GM19240 (cell line): ENCODE data around the gene CCNI.
"Not testable (repeated sequence)": the region's sequence is repeated elsewhere in the genome, so short reads cannot be mapped to it uniquely, and the experiment has no call there.

ENCODE experiments used
- DNase-seq: peaks from one replicate; pipeline ENCODE4 v3.0.0; 2011; ENCODE audit warnings: low spot score; ENCODE audit not compliant: insufficient read length

The CCNI gene

GRCh38 chr4:77075869-77076799, at the start of gene CCNI:
Gene CCNI, minus strand, starts transcription at chr4:77075989. Its CDS starts 9,627 bp downstream, at chr4:77066362.
- DNase-seq, result peak; percentile 79

- no peak for DNase-seq
Measured at GRCh38 chr4:77124576-77124975, 48.8 kb upstream of the CCNI start.

- no peak for DNase-seq
Measured at GRCh38 chr4:77123411-77123810, 47.6 kb upstream of the CCNI start.

DNA sequence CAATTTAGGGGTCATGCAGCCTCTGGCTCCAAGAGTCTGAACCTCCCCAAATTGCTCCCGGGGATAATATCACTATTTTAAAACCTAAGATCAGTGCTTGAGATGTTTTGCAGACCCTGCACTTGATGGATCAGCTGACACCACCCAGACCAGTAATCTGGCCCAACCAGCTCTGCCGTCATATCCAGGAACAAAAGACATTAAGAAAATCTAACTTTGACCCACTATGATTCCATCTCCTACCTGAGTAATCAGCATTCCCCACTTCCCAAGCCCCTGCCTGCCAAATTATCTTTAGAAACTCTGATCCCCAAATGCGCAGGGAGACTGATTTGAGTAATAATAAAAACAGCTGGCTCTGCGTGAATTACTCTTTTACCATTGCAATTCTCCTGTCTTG, 46.9 kb upstream of the CCNI start:
- no peak for DNase-seq

- no peak for DNase-seq
Measured at GRCh38 chr4:77121736-77122240, 46.0 kb upstream of the CCNI start.

DNA sequence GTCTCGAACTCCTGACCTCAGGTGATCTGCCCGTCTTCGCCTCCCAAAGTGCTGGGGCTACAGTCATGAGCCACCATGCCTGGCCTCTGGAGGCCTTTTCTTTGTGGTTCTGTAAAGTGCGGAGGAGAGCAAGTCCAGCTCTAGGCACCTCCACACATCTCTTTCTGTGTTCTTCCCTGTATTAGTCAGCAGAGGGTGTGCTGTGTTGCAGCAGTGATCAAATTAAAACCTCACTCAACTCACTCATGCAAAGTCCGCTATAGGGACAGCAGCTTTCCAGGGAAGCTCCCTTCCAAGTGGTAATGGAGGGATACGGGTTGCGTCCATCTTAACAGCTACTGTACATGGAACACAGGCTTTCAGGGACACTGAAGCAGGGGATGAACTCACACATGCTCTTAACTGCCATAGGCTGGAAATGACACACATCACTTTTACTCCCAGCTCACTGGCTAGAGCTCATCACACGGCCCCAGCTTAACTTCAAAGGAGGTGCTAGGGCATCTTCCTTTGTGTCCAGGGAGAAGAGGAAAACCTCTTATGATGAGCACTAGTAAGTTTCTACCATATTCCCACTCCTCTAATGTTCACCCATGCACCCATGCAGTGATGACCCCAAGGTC, 45.2 kb upstream of the CCNI start:
- DNase-seq, result no peak

DNA sequence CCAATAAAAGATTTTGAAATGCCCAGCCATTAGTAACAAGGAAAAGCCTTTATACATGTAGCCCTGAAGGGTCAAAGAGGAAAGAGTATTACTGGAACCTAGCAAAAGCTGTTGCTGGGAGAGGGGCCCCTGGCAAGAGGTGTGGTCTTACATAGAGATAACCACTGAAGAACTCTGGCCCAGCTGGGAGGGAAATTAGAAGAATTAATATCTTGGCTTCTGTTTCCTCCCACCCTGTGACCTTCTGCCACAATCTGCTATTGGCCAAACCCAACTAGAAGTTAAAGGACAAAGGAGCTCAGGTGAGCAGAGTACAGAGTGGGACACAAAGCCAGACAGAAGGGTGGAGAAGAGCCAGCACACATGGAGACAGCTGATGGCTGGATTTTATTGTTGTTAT, 41.9 kb upstream of the CCNI start:
- DNase-seq, result no peak

- DNase-seq, result no peak
Measured at GRCh38 chr4:77113069-77113468, 37.3 kb upstream of the CCNI start.

DNA sequence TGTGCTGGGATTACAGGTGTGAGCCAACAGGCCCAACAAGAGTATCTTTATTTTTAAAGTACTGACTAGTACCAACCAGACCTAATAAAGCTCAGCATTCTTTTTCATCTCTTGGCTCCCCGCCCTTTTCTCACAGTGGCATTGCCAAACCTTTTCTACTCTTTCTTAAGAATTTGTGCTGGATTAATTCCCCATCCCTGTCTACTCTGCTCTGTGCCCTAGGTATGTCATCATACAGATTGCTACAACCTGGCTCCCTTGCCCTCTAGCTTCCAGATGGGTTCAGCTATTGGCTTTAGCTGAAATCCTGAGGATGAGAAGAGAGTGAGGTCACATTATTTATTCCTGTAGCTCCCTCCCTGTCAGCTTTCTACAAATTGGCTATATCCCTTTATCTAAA, 34.9 kb upstream of the CCNI start:
- DNase-seq, result no peak

DNA sequence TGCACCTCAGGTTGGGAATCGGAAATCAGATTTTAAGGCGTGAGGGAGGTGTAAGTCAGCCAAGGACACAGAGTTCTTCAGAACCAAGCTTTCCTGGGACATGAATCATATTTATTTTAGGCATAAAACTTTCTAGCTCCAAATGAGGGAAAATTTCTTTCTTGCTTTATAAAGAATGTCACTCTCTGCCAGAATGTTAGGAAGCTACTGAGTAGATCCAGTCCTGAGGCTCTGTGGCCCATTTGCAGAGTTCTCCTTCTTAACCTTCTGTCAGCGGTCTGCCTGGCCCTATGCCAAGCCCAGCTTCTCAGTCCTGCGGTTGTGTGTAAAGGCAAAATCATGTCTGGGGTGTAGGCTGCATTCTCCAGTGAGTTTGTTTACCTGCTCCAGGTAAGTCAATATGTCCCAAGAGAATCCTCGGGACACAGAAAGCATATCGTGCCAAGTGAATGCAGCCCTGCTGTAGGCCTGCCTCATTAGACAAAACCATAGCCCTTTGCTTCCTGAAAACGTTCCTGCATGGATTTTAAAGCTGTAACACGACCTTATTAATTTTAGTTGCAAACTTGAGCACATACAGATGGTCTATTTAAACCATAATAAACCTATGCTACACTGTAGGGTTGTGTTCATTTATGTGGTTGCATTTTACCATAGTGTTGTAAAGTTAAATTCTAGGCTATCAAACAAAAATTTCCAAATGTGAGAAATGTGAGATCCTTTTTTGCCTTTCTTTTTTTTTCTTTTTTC, 29.2 kb upstream of the CCNI start:
- DNase-seq, result no peak

DNA sequence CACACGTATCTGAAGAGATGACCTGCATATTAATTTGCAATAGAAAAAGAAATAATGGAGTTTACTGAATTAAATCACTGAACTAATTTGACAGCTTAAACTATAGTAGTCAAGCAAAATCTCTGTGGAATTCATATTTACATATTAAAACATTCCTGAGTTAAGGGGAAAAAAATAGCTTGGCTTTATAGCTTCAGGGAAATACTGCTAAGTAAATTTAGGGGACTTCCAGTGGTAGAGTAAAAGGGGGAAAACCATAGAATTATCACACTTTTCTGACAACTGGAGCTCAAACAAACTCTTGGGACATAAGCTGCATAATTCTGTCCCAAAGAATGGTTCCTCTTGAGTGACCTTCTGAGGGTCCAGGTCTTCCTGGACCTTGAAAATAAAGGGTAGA, 28.6 kb upstream of the CCNI start:
- DNase-seq, result no peak

- DNase-seq, result no peak
Measured at GRCh38 chr4:77100234-77100633, 24.4 kb upstream of the CCNI start.

DNA sequence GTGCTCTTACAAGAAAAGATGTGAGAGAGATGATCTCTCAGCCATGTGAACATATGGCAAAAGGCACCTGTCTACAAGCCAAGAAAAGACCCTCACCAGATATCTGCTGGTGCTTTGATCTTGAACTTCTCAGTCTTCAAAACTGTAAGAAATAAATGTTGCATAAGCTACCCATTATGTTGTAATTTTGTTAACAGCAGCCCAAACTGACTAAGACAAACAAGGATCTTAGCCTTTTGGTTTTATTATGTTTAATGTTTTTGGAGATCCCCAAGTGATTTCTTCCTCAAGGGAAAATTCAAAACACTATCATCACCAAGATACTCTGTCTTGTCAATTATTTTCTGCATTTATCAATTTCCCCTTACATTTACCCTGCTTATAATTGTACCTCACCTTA, 21.8 kb upstream of the CCNI start:
- no peak for DNase-seq

DNA sequence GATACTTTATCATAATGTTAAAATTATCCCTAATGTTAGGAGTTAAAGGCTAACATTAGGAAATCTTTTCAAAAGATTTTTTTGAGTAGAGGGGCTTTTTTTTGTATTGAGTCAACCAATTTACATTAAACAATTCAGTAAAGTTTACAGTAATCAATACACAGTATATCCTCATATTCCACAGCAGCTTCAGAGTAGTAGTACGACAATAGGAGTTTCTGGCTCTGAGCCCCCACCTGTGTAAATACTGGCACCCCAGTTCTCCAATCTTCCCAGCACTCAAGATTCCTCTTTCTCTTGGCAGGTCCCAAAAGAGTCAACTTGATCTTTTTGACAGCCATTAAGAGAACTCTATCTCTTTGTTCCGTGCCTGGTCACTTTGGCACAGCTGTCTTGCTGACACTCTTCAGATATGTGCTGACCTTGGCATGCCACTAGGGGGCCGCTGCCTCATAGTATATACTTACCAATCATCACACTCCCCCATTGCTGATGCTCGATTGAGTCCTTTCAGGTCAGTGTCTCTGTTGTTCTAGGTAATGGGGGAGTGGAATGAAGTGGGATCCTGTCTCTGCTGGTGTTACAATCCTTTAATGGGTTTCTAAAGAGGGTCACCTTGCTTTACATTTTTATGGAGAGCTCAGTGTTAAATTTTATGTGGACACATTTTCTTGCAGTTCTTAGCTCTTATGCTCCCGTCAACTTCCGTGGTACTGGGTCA, 19.5 kb upstream of the CCNI start:
- peak; percentile 45 for DNase-seq

DNA sequence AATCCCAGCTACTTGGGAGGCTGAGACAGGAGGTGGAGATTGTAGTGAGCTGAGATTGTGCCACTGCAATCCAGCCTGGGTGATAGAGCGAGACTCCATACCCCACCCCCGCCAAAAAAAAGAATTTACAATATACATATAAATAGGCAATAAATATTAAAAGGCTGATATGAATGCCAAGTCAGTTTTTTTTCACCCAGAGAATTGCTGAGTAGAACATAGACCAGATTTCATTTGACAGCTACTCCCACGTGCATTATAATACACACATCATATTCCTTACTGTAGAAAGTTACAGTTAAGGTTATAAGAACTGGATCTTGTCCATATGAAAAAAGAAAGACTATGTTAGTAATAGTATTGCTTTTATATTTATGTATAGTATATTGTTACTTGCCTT, 18.7 kb upstream of the CCNI start:
- DNase-seq, result no peak

DNA sequence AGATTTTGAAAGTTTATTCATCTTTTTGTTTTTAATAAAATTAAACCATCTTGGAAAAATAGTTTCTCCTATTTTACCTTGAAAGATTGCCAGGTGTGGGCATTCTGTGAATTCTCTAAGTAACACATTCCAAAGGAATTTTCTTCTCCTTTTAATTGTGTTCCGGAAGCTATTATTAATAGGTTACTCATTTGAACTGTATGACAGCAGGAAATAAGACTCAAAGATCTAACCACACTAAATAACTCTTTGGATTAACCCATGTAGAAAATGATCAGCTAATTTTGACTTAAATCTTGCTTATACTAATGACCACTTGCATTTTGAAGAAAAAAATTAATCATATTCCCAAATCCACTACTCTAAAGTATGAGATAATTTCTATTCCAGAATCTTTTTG, 17.6 kb upstream of the CCNI start:
- DNase-seq, result no peak

DNA sequence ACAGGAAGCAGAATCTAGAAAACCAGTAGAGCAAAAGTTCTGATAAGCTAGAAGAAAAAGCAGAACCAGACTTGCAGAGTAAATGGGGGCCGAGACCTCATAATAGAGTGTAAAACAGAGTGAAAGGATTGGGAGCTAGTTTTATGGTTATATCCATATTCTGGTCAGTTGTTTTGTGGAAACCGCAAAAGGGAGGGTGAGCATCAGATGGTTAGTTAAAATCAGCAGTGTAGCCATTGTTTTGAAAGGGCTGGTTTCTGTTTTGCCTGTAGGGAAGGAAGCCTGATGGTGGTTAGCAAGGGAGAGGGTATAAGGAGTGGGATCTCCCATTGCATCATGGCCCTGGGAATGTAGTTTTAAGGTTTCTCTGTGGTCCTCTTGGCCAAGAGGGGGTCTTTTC, 17.2 kb upstream of the CCNI start:
- DNase-seq, result no peak

- no peak for DNase-seq
Measured at GRCh38 chr4:77089866-77090265, 14.1 kb upstream of the CCNI start.

DNA sequence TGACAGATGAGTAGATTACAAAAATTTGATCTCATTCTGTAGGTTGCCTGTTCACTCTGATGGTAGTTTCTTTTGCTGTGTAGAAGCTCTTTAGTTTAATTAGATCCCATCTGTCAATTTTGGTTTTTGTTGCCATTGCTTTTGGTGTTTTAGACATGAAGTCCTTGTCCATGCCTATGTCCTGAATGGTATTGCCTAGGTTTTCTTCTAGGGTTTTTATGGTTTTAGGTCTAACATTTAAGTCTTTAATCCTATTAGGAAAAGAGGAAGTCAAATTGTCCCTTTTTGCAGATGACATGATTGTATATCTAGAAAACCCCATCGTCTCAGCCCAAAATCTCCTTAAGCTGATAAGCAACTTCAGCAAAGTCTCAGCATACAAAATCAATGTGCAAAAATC, 11.2 kb upstream of the CCNI start:
- not testable (repeated sequence) for DNase-seq

DNA sequence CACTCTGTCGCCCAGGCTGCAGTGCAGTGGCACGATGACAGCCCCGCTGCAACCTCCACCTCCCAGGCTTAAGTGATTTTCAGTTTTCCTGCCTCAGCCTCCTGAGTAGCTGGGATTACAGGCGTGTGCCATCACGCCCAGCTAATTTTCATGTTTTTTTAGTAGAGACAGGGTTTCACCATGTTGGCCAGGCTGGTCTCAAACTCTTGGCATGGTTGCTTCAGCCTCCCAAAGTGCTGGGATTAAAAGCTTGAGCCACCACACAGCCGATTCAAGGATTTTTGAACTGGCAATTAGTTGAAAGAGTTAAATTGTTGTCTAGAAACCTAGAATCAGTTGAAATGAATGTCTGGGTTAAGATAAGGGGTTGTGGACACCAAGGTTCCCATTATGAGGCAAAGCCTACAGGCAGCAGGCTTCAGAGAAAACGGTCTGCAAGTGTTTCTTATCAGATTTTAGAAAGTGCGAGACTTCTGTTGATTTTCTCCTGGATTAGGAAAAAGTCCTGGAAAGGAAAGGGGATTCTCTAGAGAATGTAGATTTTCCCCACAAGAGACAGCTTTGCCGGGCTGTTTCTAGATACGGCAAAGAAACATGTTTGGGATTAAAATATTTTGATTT, 8.3 kb upstream of the CCNI start:
- DNase-seq, result no peak
